ENCODE results near the gene C10orf120. TPM values are rescaled to one million over a fixed set of nuclear protein-coding genes. Genes with fewer than 3 reads are reported as not detected.

C10orf120 gene
- polyA plus RNA-seq (2012; ENCODE audit: missing spikeins), result not detected

DNA sequence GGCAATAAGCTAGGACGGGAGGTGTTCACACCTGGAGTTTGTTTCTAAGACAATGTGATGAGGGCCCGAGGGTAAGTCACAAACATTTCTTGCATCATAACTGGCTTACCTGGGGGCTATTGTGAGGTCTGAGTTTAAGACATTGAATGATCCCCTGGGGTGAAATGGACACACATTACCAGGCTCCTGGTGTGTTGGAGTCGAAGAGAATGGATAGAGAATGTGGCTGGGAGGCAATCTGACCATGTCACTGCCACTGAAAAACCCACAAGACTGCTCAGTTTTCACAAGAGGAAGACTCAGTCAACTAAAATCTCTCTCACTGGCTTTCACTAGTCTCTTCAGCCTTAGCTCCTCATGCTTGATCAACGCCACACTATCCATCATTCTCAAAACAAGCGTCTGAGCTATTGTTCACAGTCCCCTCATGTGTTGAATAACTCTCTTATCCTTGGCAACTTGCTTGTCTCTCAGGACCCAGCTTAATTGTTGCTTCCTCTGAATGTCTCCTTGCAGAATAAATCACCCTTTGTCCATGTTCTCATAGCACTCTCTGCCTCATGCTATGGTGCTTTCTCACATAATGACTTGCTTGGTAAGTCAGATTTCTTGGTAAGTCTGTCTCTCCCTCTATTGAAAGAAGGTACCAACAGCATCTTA lies at the start of gene C10orf120:
Gene C10orf120, minus strand, starts transcription at position 51 of the 660 bp plus-strand sequence. CDS start 56 bp downstream, outside the sequence.
- no peak for FAIRE-seq
- TF ChIP-seq POLR2A (IDR thresholded peaks at IDR 0.05; ENCODE audit: low read depth, low read length) (no peak), POLR2AphosphoS5 (IDR thresholded peaks at IDR 0.05; ENCODE audit: low read depth, low read length) (no peak), TAF1 (IDR thresholded peaks at IDR 0.05; ENCODE audit: borderline replicate concordance, low read depth, low read length) (no peak)
- DNase-seq (ENCODE audit: insufficient read length), result no peak

- DNase-seq (ENCODE audit: insufficient read length) (no peak), FAIRE-seq (no peak)
- TF ChIP-seq POLR2AphosphoS5 (IDR thresholded peaks at IDR 0.05; ENCODE audit: low read depth, low read length), result no peak
- TF ChIP-seq POLR2A (IDR thresholded peaks at IDR 0.05; ENCODE audit: low read depth, low read length), result no peak
- TF ChIP-seq TAF1 (IDR thresholded peaks at IDR 0.05; ENCODE audit: borderline replicate concordance, low read depth, low read length), result no peak
Measured at GRCh38 chr10:122748496-122748895, 48.9 kb upstream of the C10orf120 start.

GRCh38 chr10:122746408-122746807 lies 46.8 kb upstream of the C10orf120 start:
- FAIRE-seq, result no peak
- TF ChIP-seq POLR2A (IDR thresholded peaks at IDR 0.05; ENCODE audit: low read depth, low read length), result no peak
- TF ChIP-seq POLR2AphosphoS5 (IDR thresholded peaks at IDR 0.05; ENCODE audit: low read depth, low read length), result no peak
- TF ChIP-seq TAF1 (IDR thresholded peaks at IDR 0.05; ENCODE audit: borderline replicate concordance, low read depth, low read length), result no peak
- DNase-seq (ENCODE audit: insufficient read length), result no peak

GRCh38 chr10:122744257-122744656 lies 44.6 kb upstream of the C10orf120 start:
- DNase-seq (ENCODE audit: insufficient read length) (no peak), FAIRE-seq (no peak)
- TF ChIP-seq POLR2AphosphoS5 (IDR thresholded peaks at IDR 0.05; ENCODE audit: low read depth, low read length), result no peak
- TF ChIP-seq TAF1 (IDR thresholded peaks at IDR 0.05; ENCODE audit: borderline replicate concordance, low read depth, low read length), result no peak
- TF ChIP-seq POLR2A (IDR thresholded peaks at IDR 0.05; ENCODE audit: low read depth, low read length), result no peak

- no peak for FAIRE-seq
- TF ChIP-seq TAF1 (IDR thresholded peaks at IDR 0.05; ENCODE audit: borderline replicate concordance, low read depth, low read length) (no peak), POLR2A (IDR thresholded peaks at IDR 0.05; ENCODE audit: low read depth, low read length) (no peak), POLR2AphosphoS5 (IDR thresholded peaks at IDR 0.05; ENCODE audit: low read depth, low read length) (no peak)
- no peak for DNase-seq (ENCODE audit: insufficient read length)
Measured at GRCh38 chr10:122740640-122741039, 41.0 kb upstream of the C10orf120 start.

DNA sequence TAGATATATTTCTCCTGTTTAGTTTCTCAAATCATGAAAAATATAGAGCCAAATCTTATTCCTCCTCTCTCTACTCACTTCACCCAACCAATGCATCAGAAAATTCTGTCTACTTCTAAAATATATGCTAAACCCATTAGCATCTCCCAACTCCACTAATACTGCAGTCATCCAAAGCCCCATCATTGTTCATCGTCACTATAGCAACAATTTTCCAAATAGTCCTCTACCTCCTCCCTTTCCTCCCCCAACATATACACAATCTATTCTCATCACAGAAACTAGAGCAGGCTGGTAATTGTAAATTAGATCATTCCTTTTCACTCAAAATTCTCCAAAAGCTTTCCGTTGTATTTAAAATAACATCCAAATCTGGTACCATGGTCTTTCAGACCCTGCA lies 38.4 kb upstream of the C10orf120 start:
- no peak for TF ChIP-seq POLR2AphosphoS5 (IDR thresholded peaks at IDR 0.05; ENCODE audit: low read depth, low read length)
- TF ChIP-seq TAF1 (IDR thresholded peaks at IDR 0.05; ENCODE audit: borderline replicate concordance, low read depth, low read length), result no peak
- TF ChIP-seq POLR2A (IDR thresholded peaks at IDR 0.05; ENCODE audit: low read depth, low read length), result no peak
- FAIRE-seq (no peak), DNase-seq (ENCODE audit: insufficient read length) (no peak)

- TF ChIP-seq TAF1 (IDR thresholded peaks at IDR 0.05; ENCODE audit: borderline replicate concordance, low read depth, low read length) (no peak), POLR2A (IDR thresholded peaks at IDR 0.05; ENCODE audit: low read depth, low read length) (no peak), POLR2AphosphoS5 (IDR thresholded peaks at IDR 0.05; ENCODE audit: low read depth, low read length) (no peak)
- DNase-seq (ENCODE audit: insufficient read length) (no peak), FAIRE-seq (no peak)
Measured at GRCh38 chr10:122733931-122734665, 34.5 kb upstream of the C10orf120 start.

DNA sequence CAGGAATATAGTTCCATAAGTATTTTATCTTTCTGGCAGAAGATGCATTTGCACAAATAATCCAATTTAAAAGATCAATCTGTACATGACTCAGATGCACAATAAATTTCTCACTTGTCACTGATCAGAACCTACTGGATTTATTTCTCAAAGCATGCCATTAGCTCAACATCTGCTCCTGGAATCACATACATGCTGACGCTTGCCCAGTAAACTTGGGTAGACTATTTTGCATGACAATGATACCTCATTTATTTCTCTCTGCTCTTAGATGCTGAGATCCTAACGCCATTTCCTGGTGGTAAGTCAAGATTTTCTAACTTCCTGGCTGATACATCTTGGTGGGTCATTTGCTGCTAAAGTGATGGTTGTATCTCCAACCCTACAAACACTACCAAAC lies 33.8 kb upstream of the C10orf120 start:
- no peak for FAIRE-seq
- DNase-seq (ENCODE audit: insufficient read length), result no peak

DNA sequence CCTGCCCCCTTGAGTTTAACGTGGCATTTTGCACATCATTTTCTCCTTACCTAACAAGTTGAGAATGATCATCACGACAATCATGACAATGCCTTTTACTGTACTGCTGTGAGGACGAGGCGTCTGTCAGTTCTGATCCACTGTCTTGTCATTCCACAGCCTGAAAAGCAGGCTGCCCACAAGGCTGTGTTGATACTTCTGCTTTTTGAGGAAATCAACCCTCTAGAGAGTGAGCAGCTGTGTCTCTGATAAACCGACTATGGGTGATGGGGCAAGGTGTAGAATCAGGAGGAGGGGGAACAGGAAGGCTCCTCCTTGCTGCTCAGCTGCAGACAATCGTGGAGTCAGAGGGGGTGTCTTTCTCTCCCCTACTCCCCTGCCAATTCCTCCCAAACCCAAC lies 30.6 kb upstream of the C10orf120 start:
- TF ChIP-seq POLR2AphosphoS5 (IDR thresholded peaks at IDR 0.05; ENCODE audit: low read depth, low read length) (no peak), POLR2A (IDR thresholded peaks at IDR 0.05; ENCODE audit: low read depth, low read length) (no peak), TAF1 (IDR thresholded peaks at IDR 0.05; ENCODE audit: borderline replicate concordance, low read depth, low read length) (no peak)
- FAIRE-seq (no peak), DNase-seq (ENCODE audit: insufficient read length) (no peak)

More for the DNA sequence above, 33.8 kb upstream of the C10orf120 start:
- TF ChIP-seq TAF1 (IDR thresholded peaks at IDR 0.05; ENCODE audit: borderline replicate concordance, low read depth, low read length) (no peak), POLR2A (IDR thresholded peaks at IDR 0.05; ENCODE audit: low read depth, low read length) (no peak), POLR2AphosphoS5 (IDR thresholded peaks at IDR 0.05; ENCODE audit: low read depth, low read length) (no peak)

GRCh38 chr10:122729126-122729525 lies 29.5 kb upstream of the C10orf120 start:
- FAIRE-seq, result no peak

DNA sequence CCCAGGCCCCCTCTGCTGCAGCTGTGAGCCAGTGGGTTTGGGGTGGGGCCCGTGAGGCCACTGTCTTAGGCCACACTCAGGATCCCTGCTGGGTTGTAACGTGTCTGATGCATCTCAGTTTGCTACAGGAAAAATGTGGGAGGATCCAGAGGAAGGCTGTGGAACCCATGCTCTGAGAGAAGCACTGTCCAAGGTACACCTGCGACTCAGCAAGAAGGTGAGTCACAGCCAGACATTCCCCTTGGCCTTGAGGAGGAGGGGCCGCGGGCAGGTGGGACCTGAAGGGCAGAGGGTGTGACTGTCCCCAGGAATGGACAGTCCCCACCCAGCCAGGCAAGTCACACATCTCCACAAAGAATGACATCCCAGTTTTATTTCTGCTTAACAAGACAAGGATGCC lies 27.8 kb upstream of the C10orf120 start:
- no peak for TF ChIP-seq TAF1 (IDR thresholded peaks at IDR 0.05; ENCODE audit: borderline replicate concordance, low read depth, low read length)
- no peak for TF ChIP-seq POLR2AphosphoS5 (IDR thresholded peaks at IDR 0.05; ENCODE audit: low read depth, low read length)
- TF ChIP-seq POLR2A (IDR thresholded peaks at IDR 0.05; ENCODE audit: low read depth, low read length), result no peak
- no peak for DNase-seq (ENCODE audit: insufficient read length)
- no peak for FAIRE-seq

More at GRCh38 chr10:122729126-122729525, 29.5 kb upstream of the C10orf120 start:
- TF ChIP-seq TAF1 (IDR thresholded peaks at IDR 0.05; ENCODE audit: borderline replicate concordance, low read depth, low read length) (no peak), POLR2A (IDR thresholded peaks at IDR 0.05; ENCODE audit: low read depth, low read length) (no peak), POLR2AphosphoS5 (IDR thresholded peaks at IDR 0.05; ENCODE audit: low read depth, low read length) (no peak)
- no peak for DNase-seq (ENCODE audit: insufficient read length)

GRCh38 chr10:122725768-122726167 lies 26.1 kb upstream of the C10orf120 start:
- no peak for FAIRE-seq
- DNase-seq (ENCODE audit: insufficient read length), result no peak
- TF ChIP-seq TAF1 (IDR thresholded peaks at IDR 0.05; ENCODE audit: borderline replicate concordance, low read depth, low read length) (no peak), POLR2A (IDR thresholded peaks at IDR 0.05; ENCODE audit: low read depth, low read length) (no peak), POLR2AphosphoS5 (IDR thresholded peaks at IDR 0.05; ENCODE audit: low read depth, low read length) (no peak)
